ENCODE results near the gene KCTD10. TPM values are rescaled to one million over a fixed set of nuclear protein-coding genes. Genes with fewer than 3 reads are reported as not detected.

KCTD10 gene
- total RNA-seq, 1 experiment from 2014 or later: 55.2 TPM

GRCh38 chr12:109422251-109422650, 54.8 kb downstream of the KCTD10 start:
- TF ChIP-seq, protein P1, sequence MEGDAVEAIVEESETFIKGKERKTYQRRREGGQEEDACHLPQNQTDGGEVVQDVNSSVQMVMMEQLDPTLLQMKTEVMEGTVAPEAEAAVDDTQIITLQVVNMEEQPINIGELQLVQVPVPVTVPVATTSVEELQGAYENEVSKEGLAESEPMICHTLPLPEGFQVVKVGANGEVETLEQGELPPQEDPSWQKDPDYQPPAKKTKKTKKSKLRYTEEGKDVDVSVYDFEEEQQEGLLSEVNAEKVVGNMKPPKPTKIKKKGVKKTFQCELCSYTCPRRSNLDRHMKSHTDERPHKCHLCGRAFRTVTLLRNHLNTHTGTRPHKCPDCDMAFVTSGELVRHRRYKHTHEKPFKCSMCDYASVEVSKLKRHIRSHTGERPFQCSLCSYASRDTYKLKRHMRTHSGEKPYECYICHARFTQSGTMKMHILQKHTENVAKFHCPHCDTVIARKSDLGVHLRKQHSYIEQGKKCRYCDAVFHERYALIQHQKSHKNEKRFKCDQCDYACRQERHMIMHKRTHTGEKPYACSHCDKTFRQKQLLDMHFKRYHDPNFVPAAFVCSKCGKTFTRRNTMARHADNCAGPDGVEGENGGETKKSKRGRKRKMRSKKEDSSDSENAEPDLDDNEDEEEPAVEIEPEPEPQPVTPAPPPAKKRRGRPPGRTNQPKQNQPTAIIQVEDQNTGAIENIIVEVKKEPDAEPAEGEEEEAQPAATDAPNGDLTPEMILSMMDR (IDR thresholded peaks at IDR 0.05): no peak
- TF ChIP-seq, protein P2, sequence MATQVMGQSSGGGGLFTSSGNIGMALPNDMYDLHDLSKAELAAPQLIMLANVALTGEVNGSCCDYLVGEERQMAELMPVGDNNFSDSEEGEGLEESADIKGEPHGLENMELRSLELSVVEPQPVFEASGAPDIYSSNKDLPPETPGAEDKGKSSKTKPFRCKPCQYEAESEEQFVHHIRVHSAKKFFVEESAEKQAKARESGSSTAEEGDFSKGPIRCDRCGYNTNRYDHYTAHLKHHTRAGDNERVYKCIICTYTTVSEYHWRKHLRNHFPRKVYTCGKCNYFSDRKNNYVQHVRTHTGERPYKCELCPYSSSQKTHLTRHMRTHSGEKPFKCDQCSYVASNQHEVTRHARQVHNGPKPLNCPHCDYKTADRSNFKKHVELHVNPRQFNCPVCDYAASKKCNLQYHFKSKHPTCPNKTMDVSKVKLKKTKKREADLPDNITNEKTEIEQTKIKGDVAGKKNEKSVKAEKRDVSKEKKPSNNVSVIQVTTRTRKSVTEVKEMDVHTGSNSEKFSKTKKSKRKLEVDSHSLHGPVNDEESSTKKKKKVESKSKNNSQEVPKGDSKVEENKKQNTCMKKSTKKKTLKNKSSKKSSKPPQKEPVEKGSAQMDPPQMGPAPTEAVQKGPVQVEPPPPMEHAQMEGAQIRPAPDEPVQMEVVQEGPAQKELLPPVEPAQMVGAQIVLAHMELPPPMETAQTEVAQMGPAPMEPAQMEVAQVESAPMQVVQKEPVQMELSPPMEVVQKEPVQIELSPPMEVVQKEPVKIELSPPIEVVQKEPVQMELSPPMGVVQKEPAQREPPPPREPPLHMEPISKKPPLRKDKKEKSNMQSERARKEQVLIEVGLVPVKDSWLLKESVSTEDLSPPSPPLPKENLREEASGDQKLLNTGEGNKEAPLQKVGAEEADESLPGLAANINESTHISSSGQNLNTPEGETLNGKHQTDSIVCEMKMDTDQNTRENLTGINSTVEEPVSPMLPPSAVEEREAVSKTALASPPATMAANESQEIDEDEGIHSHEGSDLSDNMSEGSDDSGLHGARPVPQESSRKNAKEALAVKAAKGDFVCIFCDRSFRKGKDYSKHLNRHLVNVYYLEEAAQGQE (IDR thresholded peaks at IDR 0.05; ENCODE audit: insufficient read depth in 1 of 2, low read depth in 2 of 2, low read length in 1 of 2): no peak
- TF ChIP-seq POLR2AphosphoS5 (IDR thresholded peaks at IDR 0.05; ENCODE audit: low read depth, low read length) (no peak), SIN3A (IDR thresholded peaks at IDR 0.05; ENCODE audit: borderline replicate concordance, insufficient read depth, low read depth, low read length) (no peak), TCF7L2 (IDR thresholded peaks at IDR 0.05; ENCODE audit: low read depth, low read length) (no peak)
- Histone ChIP-seq H3K27me3 (ENCODE audit: control insufficient read depth, insufficient read depth, low read length) (no peaks in the 10 kb centered on the region), H3K4me1 (ENCODE audit: control insufficient read depth, insufficient read depth, low read length) (no peaks in the 10 kb centered on the region), H3K9me3 (ENCODE audit: control insufficient read depth, insufficient read depth, low read depth, low read length) (no peaks in the 10 kb centered on the region), H3K4me3 (ENCODE audit: low read depth in 2 of 2, low read length in 2 of 2) (no peak overlapping the region), H3K36me3 (ENCODE audit: control insufficient read depth, insufficient read depth, low read length) (no peaks in the 10 kb centered on the region), H3K27ac (ENCODE audit: low read length) (no peak overlapping the region)
- ChIA-PET CTCF (interaction anchor here (1.3 kb wide), 1 partner anchor 11 kb away, joined by 5 read pairs; no protein-coding TSS in a partner anchor), POLR2A (interaction anchor here (0.6 kb wide), 1 partner anchor 442 kb away, joined by 3 read pairs; no protein-coding TSS in a partner anchor)
- no TSS peak for BruUV-seq (replicated peaks)
- in situ Hi-C loops (cut with HindIII; ENCODE audit: low pct_unique_long_range_greater_than_20kb, low sequenced_read_pairs): no loop called here
- DNase-seq (ENCODE audit: low read depth, low spot score) (no peak), ATAC-seq (no peak)
- intact Hi-C loops (cut with micrococcal nuclease; ENCODE audit: unreplicated experiment): no loop called here

DNA sequence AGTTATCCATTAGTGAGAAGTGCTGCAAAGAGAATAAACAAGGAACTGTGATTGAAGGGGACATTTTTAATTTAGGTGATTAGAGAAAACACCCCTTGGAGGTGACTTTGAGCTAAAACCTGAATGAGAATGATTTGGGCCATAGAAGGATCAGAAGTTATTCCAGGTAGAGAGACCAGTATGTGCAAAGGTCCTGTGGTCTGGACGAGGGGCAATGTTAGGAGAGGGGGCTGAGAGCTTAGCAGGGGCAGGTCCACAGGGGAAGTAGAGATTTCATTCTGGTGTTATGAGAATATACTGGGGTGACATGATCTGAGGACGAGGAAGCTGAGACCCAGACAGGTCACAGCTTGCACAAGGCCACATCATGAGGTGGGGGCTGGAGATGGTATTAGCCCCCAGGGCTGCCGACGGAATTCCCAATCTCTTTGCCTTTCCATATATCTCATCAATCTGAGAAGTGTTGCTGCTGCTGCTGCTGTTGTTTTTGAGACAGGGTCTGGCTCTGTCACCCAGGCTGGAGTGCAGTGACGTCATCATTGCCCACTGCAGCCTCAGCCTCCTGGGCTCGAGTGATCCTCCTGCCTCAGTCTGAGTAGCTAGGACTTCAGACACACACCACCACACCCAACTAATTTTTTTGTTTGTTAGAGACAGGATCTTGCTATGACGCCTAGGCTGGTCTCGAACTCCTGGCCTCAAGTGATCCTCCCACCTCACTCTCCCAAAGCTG, 55.6 kb downstream of the KCTD10 start:
- no peak for DNase-seq (ENCODE audit: low read depth, low spot score)
- ChIA-PET CTCF (no interaction called here), POLR2A (interaction anchor here (0.6 kb wide), 2 partner anchors 66 to 442 kb away, joined by 3 to 14 read pairs; no protein-coding TSS in a partner anchor)
- no peak for ATAC-seq
- no peaks in the 10 kb centered on the region for H3K36me3 ChIP-seq (ENCODE audit: control insufficient read depth, insufficient read depth, low read length)
- H3K9me3 ChIP-seq (ENCODE audit: control insufficient read depth, insufficient read depth, low read depth, low read length): no peaks in the 10 kb centered on the region
- no peaks in the 10 kb centered on the region for H3K4me1 ChIP-seq (ENCODE audit: control insufficient read depth, insufficient read depth, low read length)
- TF ChIP-seq, protein P1 (IDR thresholded peaks at IDR 0.05): no peak
- TF ChIP-seq TCF7L2 (IDR thresholded peaks at IDR 0.05; ENCODE audit: low read depth, low read length) (no peak), SIN3A (IDR thresholded peaks at IDR 0.05; ENCODE audit: borderline replicate concordance, insufficient read depth, low read depth, low read length) (no peak), POLR2AphosphoS5 (IDR thresholded peaks at IDR 0.05; ENCODE audit: low read depth, low read length) (no peak)
- TF ChIP-seq, protein P2 (IDR thresholded peaks at IDR 0.05; ENCODE audit: insufficient read depth in 1 of 2, low read depth in 2 of 2, low read length in 1 of 2): no peak
- H3K27me3 ChIP-seq (ENCODE audit: control insufficient read depth, insufficient read depth, low read length): no peaks in the 10 kb centered on the region
- no peak overlapping the region for H3K4me3 ChIP-seq (ENCODE audit: low read depth in 2 of 2, low read length in 2 of 2)
- intact Hi-C loops (cut with micrococcal nuclease; ENCODE audit: unreplicated experiment): no loop called here
- in situ Hi-C loops (cut with HindIII; ENCODE audit: low pct_unique_long_range_greater_than_20kb, low sequenced_read_pairs): no loop called here
- no peak overlapping the region for H3K27ac ChIP-seq (ENCODE audit: low read length)
- no TSS peak for BruUV-seq (replicated peaks)

All from Panc1 (cell line).